GM19395 (cell line): ENCODE data around the gene GPR137.

ENCODE experiments used
- ATAC-seq: cut with Tn5 transposase; IDR thresholded peaks from one replicate; pipeline ENCODE4 v1.9.1; 2021; ENCODE audit warnings: mild to moderate bottlenecking, moderate library complexity; ENCODE audit not compliant: unreplicated experiment

GPR137 gene

GRCh38 chr11:64337538-64338249 lies 52.0 kb downstream of the GPR137 start:
- no peak for ATAC-seq

DNA sequence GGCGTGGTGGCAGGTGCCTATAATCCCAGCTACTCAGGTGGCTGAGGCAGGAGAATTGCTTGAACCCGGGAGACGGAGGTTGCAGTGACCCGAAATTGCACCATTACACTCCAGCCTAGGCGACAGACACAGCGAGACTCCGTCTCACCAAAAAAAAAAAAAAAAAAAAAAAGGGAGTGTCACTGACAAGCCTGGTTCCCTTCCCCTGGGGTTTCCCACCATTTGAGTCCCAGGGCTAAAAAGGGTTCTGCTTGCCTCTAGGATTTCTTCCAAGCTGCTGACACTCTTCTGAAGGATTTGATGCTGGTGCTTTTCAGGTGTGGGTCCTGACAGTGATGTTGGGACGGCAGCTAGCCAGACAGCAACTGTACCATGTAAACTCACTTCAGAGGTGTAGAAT lies 53.1 kb downstream of the GPR137 start:
- ATAC-seq: no peak
